Activated T-cell treated with anti-CD3 and anti-CD28 coated beads, Interleukin-2, amount 50 U/mL, for 72 hours (primary cell): ENCODE measurements around the gene NUDT4. TPM values are rescaled to one million over a fixed set of nuclear protein-coding genes. Genes with fewer than 3 reads are reported as not detected.
A peak's percentile ranks its signal among the peaks of the same experiment; 100 is the strongest.
"Not testable (repeated sequence)": the region's sequence is repeated elsewhere in the genome, so short reads cannot be mapped to it uniquely, and the experiment has no call there.

ENCODE experiments used
- ATAC-seq, 2 donors: fragments of 150-1000 bp; cut with Tn5 transposase; replicated peaks in 1 of 2; 2 replicates each; pipeline ENCODE4 v1.10.0; 2021; ENCODE audit warnings: moderate library complexity in 2 of 2, mild to moderate bottlenecking in 1 of 2
- DNase-seq, 2 donors: peaks; one replicate each; pipeline ENCODE4 v3.0.0; 2021 to 2022; ENCODE audit warnings: mixed read lengths in 1 of 2
- H3K27ac Mint-ChIP-seq: one replicate; pipeline ENCODE4 v1.8.0; 2022; ENCODE audit warnings: mild to moderate bottlenecking, moderate library complexity, mixed read lengths
- H3K27me3 Mint-ChIP-seq: one replicate; pipeline ENCODE4 v1.8.0; 2022; ENCODE audit warnings: low read depth, mixed read lengths
- H3K36me3 Mint-ChIP-seq, 2 donors: one replicate each; pipeline ENCODE4 v1.8.0; 2022; ENCODE audit warnings: mixed read lengths in 2 of 2, mild to moderate bottlenecking in 1 of 2; ENCODE audit not compliant: insufficient read depth in 2 of 2
- H3K4me1 Mint-ChIP-seq: one replicate; pipeline ENCODE4 v1.8.0; 2022; ENCODE audit warnings: low read depth, mixed read lengths
- H3K4me3 Mint-ChIP-seq, 2 donors: one replicate each; pipeline ENCODE4 v1.8.0; 2022; ENCODE audit warnings: mild to moderate bottlenecking in 2 of 2, mixed read lengths in 2 of 2, moderate library complexity in 2 of 2
- H3K9me3 Mint-ChIP-seq, 2 donors: one replicate each; pipeline ENCODE4 v1.8.0; 2022; ENCODE audit warnings: mixed read lengths in 2 of 2
- total RNA-seq, 2 donors: library from RNA; stranded (reverse); gene quantifications; one replicate each; pipeline ENCODE4 v1.2.3, GENCODE V29; 2022

The NUDT4 gene
- total RNA-seq, 2 donors from 2014 or later = 72.0 to 93.4 TPM

DNA sequence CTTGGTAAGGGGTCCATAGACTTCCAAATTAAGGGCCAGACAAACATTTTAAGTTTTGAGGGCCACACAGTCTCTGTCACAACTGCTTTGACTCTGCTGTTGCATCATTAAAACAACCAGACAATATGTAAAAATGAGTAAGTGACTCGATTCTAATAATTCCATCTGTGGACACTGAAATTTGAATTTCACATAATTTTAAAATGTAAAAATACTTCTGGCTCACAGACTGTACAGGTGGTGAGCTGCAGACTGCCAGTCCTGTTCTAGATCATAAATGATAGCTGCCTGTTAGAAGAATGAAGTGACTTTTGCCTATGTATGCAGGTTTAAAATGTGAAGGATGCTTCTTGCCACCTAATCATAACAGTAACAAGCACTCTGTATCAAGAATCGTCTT, 15.7 kb downstream of the NUDT4 start:
- no peak for ATAC-seq
- Mint-ChIP-seq H3K27me3 (no peaks in the 10 kb centered on the region), H3K9me3 (no peaks in the 10 kb centered on the region), H3K27ac (no peak overlapping the region), H3K36me3 (peaks cover 1 to 20% of the 10 kb centered on the region in 2 donors), H3K4me3 (no peak overlapping the region), H3K4me1 (peaks cover 26% of the 10 kb centered on the region)
- no peak for DNase-seq

DNA sequence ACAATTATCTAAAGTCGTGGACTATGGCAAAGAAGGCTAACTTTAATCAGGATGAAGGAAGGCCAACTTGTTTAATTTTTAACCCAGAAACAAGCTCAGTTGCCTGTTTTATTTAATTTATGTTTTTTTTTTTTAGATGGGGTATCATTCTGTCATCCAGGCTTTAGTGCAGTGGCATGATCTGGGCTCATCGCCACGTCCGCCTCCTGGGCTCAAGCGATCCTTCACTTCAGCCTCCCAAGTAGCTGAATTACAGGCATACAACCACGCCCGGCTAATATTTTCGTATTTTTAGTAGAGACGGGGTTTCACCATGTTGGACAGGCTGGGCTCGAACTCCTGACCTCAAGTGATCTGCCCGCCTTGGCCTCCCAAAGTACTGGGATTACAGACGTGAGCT, 19.7 kb downstream of the NUDT4 start:
- Mint-ChIP-seq H3K9me3 (no peaks in the 10 kb centered on the region), H3K36me3 (peaks cover 3 to 11% of the 10 kb centered on the region in 2 donors), H3K4me3 (no peak overlapping the region), H3K27me3 (no peaks in the 10 kb centered on the region), H3K4me1 (peaks cover 3% of the 10 kb centered on the region), H3K27ac (no peak overlapping the region)
- no peak for DNase-seq
- no peak for ATAC-seq

DNA sequence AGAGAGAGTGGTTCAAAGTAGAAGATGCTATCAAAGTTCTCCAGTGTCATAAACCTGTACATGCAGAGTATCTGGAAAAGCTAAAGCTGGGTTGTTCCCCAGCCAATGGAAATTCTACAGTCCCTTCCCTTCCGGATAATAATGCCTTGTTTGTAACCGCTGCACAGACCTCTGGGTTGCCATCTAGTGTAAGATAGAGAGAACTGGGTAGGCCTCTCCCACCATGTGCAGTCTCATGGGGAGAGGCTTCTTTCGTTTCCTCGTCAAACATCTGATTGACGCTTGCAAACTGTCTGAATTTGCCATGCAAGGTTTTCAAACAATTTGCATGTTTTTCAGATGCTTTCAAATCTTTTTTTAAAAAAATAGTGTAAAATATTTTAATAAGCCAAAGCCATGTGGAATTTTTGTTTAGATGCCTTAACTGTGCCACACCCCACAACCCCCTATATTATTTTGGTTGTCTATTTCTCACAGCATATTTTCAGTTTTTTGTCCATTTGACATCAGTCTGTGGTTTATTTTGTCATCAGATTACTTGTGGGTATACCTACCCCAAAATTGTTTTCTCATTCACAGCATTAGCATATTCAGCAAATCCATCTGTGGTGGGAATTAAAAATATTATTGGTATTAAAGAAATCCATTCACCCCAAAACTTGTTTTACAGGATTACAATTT, 21.6 kb downstream of the NUDT4 start:
- ATAC-seq = peak; percentile 96 to 97
- Mint-ChIP-seq H3K4me1 (peaks cover 18% of the 10 kb centered on the region), H3K36me3 (peaks cover 6 to 17% of the 10 kb centered on the region in 2 donors), H3K27ac (peak overlapping the region; percentile 51)
- H3K27me3 Mint-ChIP-seq, DNase-seq, H3K9me3 Mint-ChIP-seq, H3K4me3 Mint-ChIP-seq: not testable (repeated sequence)

DNA sequence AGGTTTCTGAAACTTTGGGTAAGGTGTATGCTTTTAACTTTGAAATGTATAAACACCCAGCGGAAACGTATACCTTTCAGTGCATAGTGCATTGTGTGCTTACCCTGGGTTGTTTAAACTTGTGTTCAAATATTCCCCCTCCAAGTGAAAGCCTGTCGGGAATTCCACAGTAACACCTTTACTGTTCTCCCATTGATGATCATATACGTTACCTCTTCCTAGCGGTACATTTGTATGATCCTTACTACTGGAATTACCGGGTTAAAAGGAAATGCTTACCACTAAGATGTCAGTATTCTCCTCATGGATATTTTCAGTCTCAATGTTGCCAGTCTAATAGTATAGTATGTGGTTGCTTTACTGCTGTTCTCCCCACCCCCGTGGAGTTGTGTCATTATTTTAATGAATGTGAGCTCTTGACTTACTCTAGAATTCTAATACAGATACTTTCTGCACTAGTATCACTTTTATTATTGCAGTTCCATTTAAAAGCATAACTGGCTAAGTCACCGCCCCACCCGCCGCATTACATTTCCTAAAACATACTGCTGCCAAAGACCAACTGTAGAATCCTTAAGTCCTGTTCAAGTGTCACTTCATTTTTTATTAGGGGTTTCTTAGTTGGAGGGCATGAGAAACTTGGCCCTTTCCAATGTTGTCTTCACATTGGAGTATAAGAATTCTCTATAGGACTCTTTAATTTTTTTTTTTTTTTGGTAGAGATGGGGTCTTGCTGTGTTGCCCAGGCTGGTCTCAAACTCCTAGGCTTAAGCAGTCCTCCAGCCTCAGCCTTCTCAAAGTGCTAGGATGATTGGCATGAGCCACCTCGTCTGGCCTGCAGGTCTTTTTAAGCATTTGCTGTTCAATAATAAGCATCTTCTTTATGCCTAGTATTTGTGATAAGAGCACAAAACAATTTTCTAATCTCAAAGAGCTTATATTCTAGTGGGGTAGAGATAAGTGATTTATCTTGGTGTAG, 24.9 kb downstream of the NUDT4 start:
- Mint-ChIP-seq H3K27ac (peak overlapping the region; percentile 60), H3K4me1 (peaks cover 26% of the 10 kb centered on the region), H3K4me3 (peak overlapping the region in 1 of 2 donors; percentile 8), H3K36me3 (peaks cover 7 to 16% of the 10 kb centered on the region in 2 donors), H3K27me3 (no peaks in the 10 kb centered on the region), H3K9me3 (no peaks in the 10 kb centered on the region)
- peak; percentile 41 to 67 for ATAC-seq
- peak in 1 of 2 donors; percentile 23 for DNase-seq

DNA sequence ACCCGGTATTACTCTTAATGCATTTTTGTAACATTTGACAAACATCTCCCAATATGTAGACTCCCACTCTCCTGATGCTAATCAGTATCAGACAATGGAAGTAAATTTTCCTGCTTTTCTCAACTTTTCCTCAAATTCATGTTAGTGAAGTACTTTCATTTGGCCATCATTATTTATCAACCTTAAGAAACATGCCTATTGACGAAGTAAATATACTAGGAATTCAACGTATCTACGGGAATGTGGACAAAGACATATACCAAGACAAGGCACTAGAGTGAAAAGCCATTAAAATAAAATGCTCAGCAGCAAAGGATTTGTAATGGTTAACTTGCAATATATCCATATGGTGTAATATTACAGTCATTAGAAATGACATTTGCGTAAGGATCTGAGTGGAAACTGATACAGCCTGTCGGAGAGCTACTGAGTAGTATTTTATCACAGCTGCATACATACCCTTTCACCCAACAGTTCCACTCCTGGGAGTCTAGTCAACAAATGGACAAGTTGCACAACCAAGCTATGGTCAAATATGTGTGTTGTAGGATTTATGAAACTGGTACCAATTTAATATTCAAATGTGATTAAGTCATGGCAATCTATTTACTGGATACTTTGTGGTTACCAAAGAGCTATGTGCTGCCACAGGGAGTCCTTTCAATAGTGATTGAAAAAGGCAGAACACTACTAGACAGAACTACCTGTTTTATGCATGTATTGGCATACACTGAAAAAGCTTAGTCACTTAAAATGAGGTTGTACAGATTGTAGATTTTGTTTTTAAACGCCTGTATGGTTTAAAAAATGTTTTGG, 26.5 kb downstream of the NUDT4 start:
- peaks cover 7 to 14% of the 10 kb centered on the region in 2 donors for H3K36me3 Mint-ChIP-seq

DNA sequence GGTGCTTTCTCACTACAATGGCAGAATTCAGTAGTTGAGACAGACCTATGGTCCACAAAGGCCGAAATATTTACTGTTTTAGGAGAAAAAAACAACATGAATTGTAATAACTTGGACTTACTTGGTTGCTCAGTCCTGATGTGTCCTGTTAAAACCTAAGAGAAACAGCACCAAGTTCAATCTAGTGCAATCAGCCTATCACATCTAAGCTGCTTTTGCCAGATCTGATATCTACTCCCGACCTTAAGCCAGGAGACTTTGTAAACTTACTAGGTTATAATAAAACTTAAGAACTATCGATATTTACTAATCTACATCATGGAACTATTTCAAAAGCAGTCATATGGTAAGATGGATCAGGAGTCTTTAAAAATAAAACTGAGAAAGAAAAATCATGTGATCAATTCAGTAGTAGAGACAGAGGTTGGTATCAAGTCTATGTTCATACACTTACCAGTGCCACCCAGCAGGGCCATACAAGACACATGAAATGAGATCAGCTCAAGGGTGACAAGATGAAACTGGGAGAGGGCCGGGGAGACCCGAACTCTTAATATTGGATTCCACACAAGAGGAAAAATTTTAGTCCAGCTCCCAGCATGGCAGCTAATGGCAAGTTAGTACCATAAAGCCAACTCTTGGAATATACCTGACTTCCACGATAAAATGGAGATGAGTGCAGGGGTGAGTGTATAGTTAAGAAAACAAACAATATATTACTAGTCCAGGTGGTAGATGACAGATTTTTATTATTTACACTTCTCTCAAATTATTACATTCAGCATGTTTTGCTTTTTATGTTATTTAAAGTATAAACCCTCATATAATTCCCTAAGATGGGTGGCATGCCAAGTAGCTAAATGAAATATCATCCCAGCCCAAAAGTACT, 27.5 kb downstream of the NUDT4 start:
- H3K36me3 Mint-ChIP-seq = peaks cover 7 to 16% of the 10 kb centered on the region in 2 donors
- H3K27me3 Mint-ChIP-seq = no peaks in the 10 kb centered on the region
- H3K4me1 Mint-ChIP-seq = peaks cover 44% of the 10 kb centered on the region
- H3K9me3 Mint-ChIP-seq = no peaks in the 10 kb centered on the region
- no peak for DNase-seq
- no peak overlapping the region for H3K4me3 Mint-ChIP-seq
- ATAC-seq = no peak
- peak overlapping the region; percentile 17 for H3K27ac Mint-ChIP-seq

More for the DNA sequence above, 26.5 kb downstream of the NUDT4 start:
- no peaks in the 10 kb centered on the region for H3K27me3 Mint-ChIP-seq
- peaks cover 42% of the 10 kb centered on the region for H3K4me1 Mint-ChIP-seq
- DNase-seq = no peak
- ATAC-seq = no peak
- no peaks in the 10 kb centered on the region for H3K9me3 Mint-ChIP-seq
- peak overlapping the region; percentile 64 for H3K27ac Mint-ChIP-seq
- H3K4me3 Mint-ChIP-seq = no peak overlapping the region

DNA sequence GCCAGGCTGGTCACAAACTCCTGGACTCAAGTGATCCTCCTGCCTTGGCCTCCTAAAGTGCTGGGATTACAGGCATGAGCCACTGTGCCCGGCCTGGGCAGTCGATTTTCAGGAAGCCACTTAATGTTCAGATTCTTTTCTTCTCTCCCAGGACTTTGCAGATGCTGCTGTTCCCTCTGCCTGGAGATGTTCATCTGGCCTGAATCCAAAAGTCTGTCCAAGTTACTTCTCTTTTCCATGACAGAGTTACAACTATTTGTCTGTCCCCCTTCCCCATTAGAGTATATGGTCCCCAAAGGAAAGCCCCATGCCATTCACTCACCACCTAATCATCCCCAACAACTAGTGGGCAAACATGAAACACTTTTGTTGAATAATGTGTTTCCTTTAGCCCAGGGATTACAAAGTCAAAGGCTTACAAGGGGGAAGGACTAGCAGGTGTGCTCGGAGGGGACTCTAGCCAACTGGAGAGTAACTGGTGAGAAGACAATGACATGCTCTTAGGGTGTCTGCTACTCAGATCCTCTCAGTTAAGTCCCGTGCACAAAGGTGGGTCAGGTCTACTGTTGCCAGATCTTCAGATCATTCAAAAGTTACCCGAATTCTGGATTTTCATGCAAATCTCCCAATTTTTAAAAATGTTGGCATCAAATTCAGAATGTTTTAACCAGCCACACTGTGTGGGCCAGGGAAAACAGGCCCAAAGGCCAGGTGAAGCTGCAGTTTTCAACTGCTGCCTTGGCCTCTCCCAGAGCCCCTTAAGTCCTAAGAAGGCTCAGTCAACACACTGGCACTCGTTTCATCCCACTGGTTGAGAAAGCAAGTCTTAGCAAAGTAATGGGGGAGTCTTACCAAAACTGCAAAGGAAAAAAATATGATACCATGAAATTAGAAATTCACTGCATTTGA, 29.6 kb downstream of the NUDT4 start:
- Mint-ChIP-seq H3K4me3 (peak overlapping the region in 1 of 2 donors; percentile 71), H3K27me3 (no peaks in the 10 kb centered on the region), H3K4me1 (peaks cover 54% of the 10 kb centered on the region), H3K27ac (peak overlapping the region; percentile 97), H3K36me3 (peaks cover 9 to 20% of the 10 kb centered on the region in 2 donors), H3K9me3 (peaks cover 0 to 3% of the 10 kb centered on the region in 2 donors)
- ATAC-seq = peak in 1 of 2 donors; percentile 51
- no peak for DNase-seq

DNA sequence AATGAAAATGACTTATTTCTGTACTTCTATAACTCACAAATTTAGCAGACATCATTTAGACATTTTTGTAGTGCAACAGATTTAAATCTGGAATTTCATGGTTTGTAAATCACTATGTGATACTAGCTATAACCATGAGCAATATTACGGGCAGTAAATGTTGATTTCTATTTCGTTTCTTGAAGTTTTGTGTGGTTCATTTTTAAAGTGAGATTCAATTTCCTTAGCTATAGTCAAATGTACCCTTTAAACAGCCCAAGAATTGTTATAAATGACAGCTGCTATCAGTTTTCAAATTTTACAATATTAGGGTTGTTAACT, 30.2 kb downstream of the NUDT4 start:
- no peak for DNase-seq
- peak overlapping the region; percentile 97 for H3K27ac Mint-ChIP-seq
- peak in 1 of 2 donors; percentile 62 for ATAC-seq

DNA sequence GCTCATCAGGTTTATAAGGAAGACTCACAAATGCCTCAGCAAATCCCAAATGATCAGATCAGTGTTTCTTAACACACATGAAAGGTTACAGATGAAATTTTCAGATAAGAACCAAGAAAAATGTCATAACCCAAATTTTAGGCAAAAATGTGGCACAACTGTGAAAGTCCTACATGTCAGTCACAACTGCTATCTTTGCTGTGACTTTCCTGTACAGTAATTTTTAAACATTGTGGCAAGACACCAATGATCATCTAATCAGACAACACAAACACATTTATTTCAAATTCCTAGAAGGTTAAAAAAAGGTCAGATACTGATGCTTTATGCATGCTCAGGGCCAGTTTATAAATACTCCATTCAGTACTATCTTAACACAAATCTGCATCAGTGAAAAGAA, 31.1 kb downstream of the NUDT4 start:
- no peak for DNase-seq
- H3K4me3 Mint-ChIP-seq = peak overlapping the region in 1 of 2 donors; percentile 71
- peak; percentile 29 to 49 for ATAC-seq
- peaks cover 4 to 18% of the 10 kb centered on the region in 2 donors for H3K36me3 Mint-ChIP-seq
- no peaks in the 10 kb centered on the region for H3K27me3 Mint-ChIP-seq
- peaks cover 0 to 3% of the 10 kb centered on the region in 2 donors for H3K9me3 Mint-ChIP-seq
- H3K4me1 Mint-ChIP-seq = peaks cover 55% of the 10 kb centered on the region
- peak overlapping the region; percentile 47 for H3K27ac Mint-ChIP-seq

More for the DNA sequence above, 30.2 kb downstream of the NUDT4 start:
- peaks cover 53% of the 10 kb centered on the region for H3K4me1 Mint-ChIP-seq
- H3K9me3 Mint-ChIP-seq = peaks cover 0 to 3% of the 10 kb centered on the region in 2 donors
- H3K4me3 Mint-ChIP-seq = peak overlapping the region in 1 of 2 donors; percentile 71
- no peaks in the 10 kb centered on the region for H3K27me3 Mint-ChIP-seq
- peaks cover 4 to 21% of the 10 kb centered on the region in 2 donors for H3K36me3 Mint-ChIP-seq

DNA sequence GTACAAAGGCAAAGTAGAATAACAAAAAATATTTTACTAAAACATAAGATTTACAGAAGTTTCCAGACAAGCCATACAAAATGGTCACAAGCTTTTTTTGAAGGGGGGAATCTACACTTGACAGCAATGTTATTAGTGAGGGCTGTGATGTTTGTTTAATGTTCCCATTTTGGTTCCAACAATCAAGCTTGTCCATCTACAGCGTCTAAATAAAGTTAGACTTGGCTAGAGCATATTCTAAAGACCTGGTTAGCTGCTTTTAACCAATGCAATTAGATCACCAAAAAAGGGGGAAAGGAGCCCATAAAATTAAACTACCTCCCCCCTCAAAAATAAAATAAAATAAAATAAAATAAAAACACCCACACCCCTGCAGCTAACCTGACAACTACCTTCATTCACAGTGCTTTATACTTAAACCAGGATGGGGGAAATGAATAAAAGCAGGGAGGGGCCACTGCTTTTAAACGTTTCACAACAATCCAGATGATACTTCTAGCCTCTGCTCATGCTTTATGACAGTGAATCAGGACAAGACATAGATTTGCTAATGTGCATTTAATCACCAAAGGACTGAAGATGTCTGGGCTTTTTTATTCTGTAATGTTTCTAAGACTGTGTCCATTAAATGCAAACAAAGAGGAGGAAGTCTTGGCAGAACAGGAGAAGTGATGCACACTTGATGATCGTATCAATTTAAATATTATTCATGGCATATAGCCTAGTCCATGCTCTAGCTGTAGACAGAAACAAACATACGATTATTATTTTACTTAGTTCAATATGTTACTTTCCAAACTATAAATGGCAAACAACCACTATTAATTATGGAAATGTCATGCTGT, 31.8 kb downstream of the NUDT4 start:
- Mint-ChIP-seq H3K36me3 (peaks cover 6 to 18% of the 10 kb centered on the region in 2 donors), H3K27ac (peak overlapping the region; percentile 47), H3K4me1 (peaks cover 57% of the 10 kb centered on the region)
- H3K27me3 Mint-ChIP-seq, H3K9me3 Mint-ChIP-seq, H3K4me3 Mint-ChIP-seq, DNase-seq, ATAC-seq: not testable (repeated sequence)
